Nucleus accumbens (tissue), 56 donors: ENCODE data around the gene EHD3.

Experiments used
- DNase-seq, 56 donors: peaks; one replicate each; lab custom pipeline; 2025; lab: John Stamatoyannopoulos, UW

The EHD3 gene

DNA sequence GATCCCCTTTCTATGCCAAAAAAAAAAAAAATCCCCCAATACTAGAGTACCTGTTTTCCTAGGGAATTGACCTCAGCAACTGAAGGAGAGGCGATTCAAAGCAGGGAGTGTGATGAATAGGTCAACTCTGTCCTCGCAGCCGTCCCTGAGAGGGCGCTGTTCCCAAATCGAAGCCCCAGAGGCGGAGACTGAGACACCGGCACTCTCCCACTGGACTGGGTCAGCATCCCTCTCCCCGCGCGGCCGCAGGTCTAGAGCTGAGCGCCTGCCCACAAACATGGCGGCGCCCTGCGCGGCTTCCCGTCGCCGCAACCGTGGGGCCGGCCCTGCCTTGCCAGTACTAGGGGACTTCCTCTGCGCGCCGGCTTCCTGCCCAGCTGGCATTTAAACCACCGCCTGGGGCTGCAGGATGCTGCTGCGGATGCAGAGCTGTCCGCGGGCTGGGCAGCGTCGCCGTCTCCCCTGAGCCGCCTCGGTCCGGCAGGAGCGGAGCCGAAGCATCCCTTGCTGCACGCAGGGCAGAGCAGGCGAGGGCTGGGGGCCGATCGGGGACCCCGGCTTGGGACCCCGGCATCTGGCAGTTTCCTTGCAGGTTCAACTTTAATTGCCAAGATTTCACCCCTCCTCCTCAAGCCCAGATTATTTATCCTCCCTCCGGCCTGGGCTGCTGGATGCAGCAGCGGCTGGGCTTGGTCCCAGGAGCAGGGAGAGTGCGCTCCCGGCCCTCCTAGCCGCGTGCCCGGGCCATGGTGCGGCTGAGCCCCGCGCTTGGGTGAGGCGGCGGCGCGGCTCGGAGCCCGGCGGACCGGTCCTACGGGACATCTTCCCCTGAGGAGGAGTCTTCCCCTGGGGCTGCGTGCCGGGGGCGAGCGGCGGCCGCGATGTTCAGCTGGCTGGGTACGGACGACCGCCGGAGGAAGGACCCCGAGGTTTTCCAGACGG, at the start of gene EHD3:
Gene EHD3 (plus strand): TSS at position 412 of the 942 bp plus-strand sequence. CDS start 470 bp downstream, at position 882.
- DNase-seq = peak; percentile 21 to 94 (median 82)

DNA sequence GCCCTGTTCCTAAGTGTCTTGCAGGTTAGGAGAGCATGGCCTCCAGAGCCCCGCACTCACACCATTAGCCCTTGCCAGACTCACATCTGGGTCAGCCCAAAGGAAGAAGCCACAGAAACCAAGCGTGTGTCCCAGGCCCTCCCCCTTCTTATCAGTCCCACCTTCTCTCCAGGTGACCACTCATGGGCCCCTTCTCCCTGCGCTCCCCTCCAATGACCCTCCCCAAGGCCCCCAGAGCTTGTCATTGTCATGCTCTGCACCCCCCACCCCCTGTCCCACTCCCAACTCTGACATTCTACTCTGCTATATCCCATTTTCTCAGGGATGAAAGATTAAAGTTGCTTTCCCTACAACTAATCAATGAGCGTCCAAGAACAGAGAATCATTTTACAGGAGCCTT, 46.8 kb upstream of the EHD3 start:
- no peak for DNase-seq

GRCh38 chr2:31188131-31188530, 45.8 kb upstream of the EHD3 start:
- DNase-seq = no peak

DNA sequence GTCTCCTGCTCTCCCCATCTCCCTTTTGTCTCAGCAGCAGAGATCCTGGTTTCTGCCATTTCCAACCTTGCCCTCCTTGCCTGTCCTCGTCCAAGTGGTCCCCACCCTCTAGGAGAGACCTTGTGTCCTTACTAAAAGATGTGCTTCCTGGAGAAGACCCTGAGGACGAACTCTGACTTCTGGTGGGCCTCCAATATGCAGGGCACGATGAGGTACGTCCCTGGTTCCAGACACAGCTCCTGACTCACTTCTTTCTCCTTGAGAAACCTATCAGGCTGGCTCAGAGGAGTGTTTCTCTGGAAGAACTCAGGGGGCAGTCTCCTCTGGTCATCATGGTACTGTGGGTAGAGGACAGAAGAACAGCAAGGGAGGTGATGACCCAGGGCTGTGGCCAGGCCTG, 44.8 kb upstream of the EHD3 start:
- no peak for DNase-seq

DNA sequence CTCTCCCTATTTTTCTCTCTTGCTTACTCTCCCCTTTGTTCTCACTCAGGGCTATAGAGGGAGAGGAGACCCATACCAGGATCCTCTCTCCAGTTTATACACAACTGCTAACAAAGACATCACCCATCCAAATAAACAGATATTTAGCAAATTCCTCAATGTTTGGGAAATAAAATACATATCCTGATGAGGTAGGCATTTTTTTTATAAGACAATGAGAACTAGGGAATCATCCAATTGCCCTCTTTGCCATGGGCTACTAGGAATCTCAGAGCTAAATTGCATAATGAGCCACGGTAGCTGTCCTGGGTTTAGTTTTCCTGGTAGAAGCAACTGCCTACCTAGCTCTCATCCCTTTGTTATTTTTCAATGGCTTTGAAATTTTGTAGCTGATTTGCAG, 43.8 kb upstream of the EHD3 start:
- DNase-seq = no peak

- no peak for DNase-seq
Observed at GRCh38 chr2:31191931-31192330, 42.0 kb upstream of the EHD3 start.

GRCh38 chr2:31192396-31192795, 41.6 kb upstream of the EHD3 start:
- DNase-seq = no peak

- DNase-seq = no peak
Observed at GRCh38 chr2:31192851-31193392, 41.0 kb upstream of the EHD3 start.

- no peak for DNase-seq
Observed at GRCh38 chr2:31193806-31194205, 40.1 kb upstream of the EHD3 start.

DNA sequence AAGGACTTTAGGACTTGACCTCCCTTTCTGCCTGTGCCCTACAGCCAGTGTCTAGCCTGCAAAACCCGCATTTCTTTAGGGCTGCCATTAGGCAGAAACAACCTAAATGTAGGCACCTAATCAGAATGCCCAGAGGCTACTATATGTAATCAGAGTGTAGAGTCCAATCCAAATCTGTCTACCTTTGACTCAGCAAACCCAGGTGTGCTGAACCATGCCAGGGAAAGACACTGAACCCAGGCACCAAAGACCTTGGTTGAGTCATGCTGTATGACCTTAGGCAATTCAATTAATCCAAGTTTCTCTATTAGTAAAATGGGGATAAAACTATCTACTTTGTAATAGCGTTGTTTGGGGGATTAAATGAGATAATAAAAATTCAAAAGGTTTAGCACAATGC, 37.3 kb upstream of the EHD3 start:
- no peak for DNase-seq

GRCh38 chr2:31197166-31197565, 36.8 kb upstream of the EHD3 start:
- DNase-seq = no peak

DNA sequence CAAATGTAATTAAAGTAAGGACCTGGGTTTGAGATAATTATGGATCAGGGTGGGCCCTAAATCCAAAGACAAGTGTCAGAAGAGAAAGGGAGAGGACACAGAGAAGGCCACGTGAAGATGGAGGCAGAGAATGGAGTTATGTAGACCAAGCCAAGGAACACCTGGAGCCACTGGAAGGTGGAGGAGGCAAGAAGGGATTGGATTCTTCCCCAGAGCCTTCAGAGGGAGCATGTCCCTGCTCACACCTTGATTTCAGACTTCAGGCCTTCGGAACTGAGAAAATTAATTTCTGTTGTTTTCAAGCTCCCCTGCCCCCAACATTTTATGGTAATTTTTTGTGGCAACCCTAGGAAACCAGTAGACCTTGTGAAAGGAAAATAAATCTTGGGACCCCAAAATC, 36.3 kb upstream of the EHD3 start:
- DNase-seq = no peak

GRCh38 chr2:31199206-31199605, 34.7 kb upstream of the EHD3 start:
- no peak for DNase-seq

DNA sequence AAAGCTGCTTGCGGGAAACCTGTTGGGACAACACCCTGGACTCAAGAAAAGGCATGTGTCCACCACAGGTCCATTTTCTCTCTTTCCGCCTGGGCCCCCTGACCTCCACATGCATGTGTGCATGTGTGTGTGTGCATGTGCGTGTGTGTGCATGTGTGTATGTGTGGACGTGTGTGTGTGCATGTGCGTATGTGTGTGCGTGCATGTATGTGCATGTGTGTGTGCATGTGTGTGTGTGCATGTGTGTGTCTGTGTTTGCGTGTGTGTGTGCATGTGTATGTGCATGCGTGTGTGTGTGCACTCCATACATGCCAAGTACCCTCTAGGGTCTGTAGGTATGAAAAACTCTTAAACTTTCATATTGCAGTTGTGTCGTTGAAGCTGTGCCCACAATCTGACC, 33.0 kb upstream of the EHD3 start:
- DNase-seq = no peak

GRCh38 chr2:31202041-31202440, 31.9 kb upstream of the EHD3 start:
- no peak for DNase-seq

GRCh38 chr2:31202833-31203232, 31.1 kb upstream of the EHD3 start:
- no peak for DNase-seq

GRCh38 chr2:31203916-31204315, 30.0 kb upstream of the EHD3 start:
- no peak for DNase-seq

GRCh38 chr2:31204783-31205182, 29.2 kb upstream of the EHD3 start:
- no peak for DNase-seq

DNA sequence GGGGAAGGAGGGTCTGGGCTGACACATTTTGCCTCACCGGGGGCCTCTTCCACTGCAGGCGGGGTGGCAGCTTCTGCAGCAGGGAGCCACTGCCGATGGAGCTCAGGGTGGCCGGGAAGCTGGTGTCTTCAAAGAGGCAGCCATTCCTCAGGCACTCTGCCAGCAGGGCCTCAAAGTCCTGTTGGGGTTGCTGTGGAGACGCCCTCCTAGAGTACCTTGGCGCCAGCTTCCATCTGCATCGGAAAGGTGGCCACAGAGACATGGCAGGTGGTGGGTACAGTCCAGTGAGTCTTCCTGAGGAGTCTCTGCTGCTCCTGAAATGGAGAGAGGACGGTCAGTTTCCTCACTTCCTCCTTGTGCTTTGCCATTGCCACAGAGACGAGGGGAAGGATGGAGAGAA, 28.8 kb upstream of the EHD3 start:
- no peak for DNase-seq

- DNase-seq = no peak
Observed at GRCh38 chr2:31205613-31206012, 28.3 kb upstream of the EHD3 start.

DNA sequence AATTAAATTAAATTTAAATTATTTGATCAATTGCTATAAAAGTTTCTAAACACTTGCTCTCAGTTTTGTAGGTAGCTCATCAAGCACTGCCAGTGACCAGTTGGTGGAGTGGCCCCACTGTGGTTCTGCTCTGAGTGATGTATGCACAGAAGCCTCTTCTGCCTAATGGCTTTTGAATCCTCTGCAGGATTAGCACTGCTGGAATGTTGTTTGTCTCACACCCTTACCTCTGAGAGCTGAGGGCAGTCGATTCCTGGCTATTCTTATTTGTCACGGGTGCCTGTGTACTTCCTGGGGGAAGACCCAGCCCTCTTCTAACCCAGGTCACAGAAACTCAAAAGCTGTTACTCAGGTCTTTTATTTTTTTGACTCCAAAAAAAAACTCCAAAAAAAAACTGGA, 26.2 kb upstream of the EHD3 start:
- no peak for DNase-seq

GRCh38 chr2:31208240-31208639, 25.7 kb upstream of the EHD3 start:
- DNase-seq = no peak
